Measurements from ENCODE around the gene XG. TPM values are rescaled to one million over a fixed set of nuclear protein-coding genes. Genes with fewer than 3 reads are reported as not detected.
"Not testable (repeated sequence)": the region's sequence is repeated elsewhere in the genome, so short reads cannot be mapped to it uniquely, and the experiment has no call there.

Gene XG
- total RNA-seq, 1 donor from 2014 or later, result 0.33 TPM

- Histone ChIP-seq H3K4me3 (ENCODE audit: low read depth, low read length) (no peak overlapping the region), H3K27me3 (ENCODE audit: control insufficient read depth, insufficient read depth, low read length) (no peaks in the 10 kb centered on the region), H3K36me3 (ENCODE audit: control insufficient read depth, insufficient read depth, low read length) (no peaks in the 10 kb centered on the region)
- TF ChIP-seq CTCF (IDR thresholded peaks at IDR 0.05; ENCODE audit: insufficient read depth, low read length, poor library complexity, severe bottlenecking), result no peak
- no peak for DNase-seq (ENCODE audit: low read depth)
Measured at GRCh38 chrX:2767631-2768455, 16.0 kb downstream of the XG start.

GRCh38 chrX:2769615-2770014 lies 17.8 kb downstream of the XG start:
- no peak for DNase-seq (ENCODE audit: low read depth)
- Histone ChIP-seq H3K36me3 (ENCODE audit: control insufficient read depth, insufficient read depth, low read length) (no peaks in the 10 kb centered on the region), H3K4me3 (ENCODE audit: low read depth, low read length) (no peak overlapping the region), H3K27me3 (ENCODE audit: control insufficient read depth, insufficient read depth, low read length) (no peaks in the 10 kb centered on the region)
- TF ChIP-seq CTCF (IDR thresholded peaks at IDR 0.05; ENCODE audit: insufficient read depth, low read length, poor library complexity, severe bottlenecking), result no peak

GRCh38 chrX:2773166-2774055 lies 21.6 kb downstream of the XG start:
- DNase-seq (ENCODE audit: low read depth); H3K27me3 ChIP-seq (ENCODE audit: control insufficient read depth, insufficient read depth, low read length); H3K36me3 ChIP-seq (ENCODE audit: control insufficient read depth, insufficient read depth, low read length); H3K4me3 ChIP-seq (ENCODE audit: low read depth, low read length): not testable (repeated sequence)

- no peak for TF ChIP-seq CTCF (IDR thresholded peaks at IDR 0.05; ENCODE audit: insufficient read depth, low read length, poor library complexity, severe bottlenecking)
- H3K36me3 ChIP-seq (ENCODE audit: control insufficient read depth, insufficient read depth, low read length), result no peaks in the 10 kb centered on the region
- no peak for DNase-seq (ENCODE audit: low read depth)
- no peak overlapping the region for H3K4me3 ChIP-seq (ENCODE audit: low read depth, low read length)
- no peaks in the 10 kb centered on the region for H3K27me3 ChIP-seq (ENCODE audit: control insufficient read depth, insufficient read depth, low read length)
Measured at GRCh38 chrX:2774057-2774456, 22.2 kb downstream of the XG start.

- H3K4me3 ChIP-seq (ENCODE audit: low read depth, low read length), result no peak overlapping the region
- no peak for TF ChIP-seq CTCF (IDR thresholded peaks at IDR 0.05; ENCODE audit: insufficient read depth, low read length, poor library complexity, severe bottlenecking)
- H3K27me3 ChIP-seq (ENCODE audit: control insufficient read depth, insufficient read depth, low read length), result no peaks in the 10 kb centered on the region
- no peaks in the 10 kb centered on the region for H3K36me3 ChIP-seq (ENCODE audit: control insufficient read depth, insufficient read depth, low read length)
- DNase-seq (ENCODE audit: low read depth), result no peak
Measured at GRCh38 chrX:2774776-2775175, 22.9 kb downstream of the XG start.

GRCh38 chrX:2780472-2781225 lies 28.8 kb downstream of the XG start:
- not testable (repeated sequence) for H3K27me3 ChIP-seq (ENCODE audit: control insufficient read depth, insufficient read depth, low read length); H3K36me3 ChIP-seq (ENCODE audit: control insufficient read depth, insufficient read depth, low read length); H3K4me3 ChIP-seq (ENCODE audit: low read depth, low read length); DNase-seq (ENCODE audit: low read depth)
